ENCODE measurements around the gene PRCD.

PRCD gene

GRCh38 chr17:76542566-76542971, 2.7 kb downstream of the PRCD start:
- DNase-seq, result no peak

- no peak for DNase-seq
Measured at GRCh38 chr17:76542984-76543383, 3.1 kb downstream of the PRCD start.

GRCh38 chr17:76543482-76543825, 3.6 kb downstream of the PRCD start:
- DNase-seq, result no peak

GRCh38 chr17:76543826-76544545, 4.1 kb downstream of the PRCD start:
- no peak for DNase-seq

- no peak for DNase-seq
Measured at GRCh38 chr17:76544546-76545365, 4.9 kb downstream of the PRCD start.

GRCh38 chr17:76545918-76546555, 6.2 kb downstream of the PRCD start:
- DNase-seq, result no peak

GRCh38 chr17:76546556-76547182, 6.8 kb downstream of the PRCD start:
- no peak for DNase-seq

- DNase-seq, result no peak
Measured at GRCh38 chr17:76547183-76547641, 7.4 kb downstream of the PRCD start.

GRCh38 chr17:76547642-76548202, 7.9 kb downstream of the PRCD start:
- DNase-seq, result no peak

GRCh38 chr17:76548378-76549214, 8.8 kb downstream of the PRCD start:
- no peak for DNase-seq

- DNase-seq, result no peak
Measured at GRCh38 chr17:76549215-76549518, 9.3 kb downstream of the PRCD start.

GRCh38 chr17:76549539-76549938, 9.7 kb downstream of the PRCD start:
- DNase-seq, result no peak

GRCh38 chr17:76550712-76551615, 11.1 kb downstream of the PRCD start:
- DNase-seq, result no peak

- no peak for DNase-seq
Measured at GRCh38 chr17:76551685-76552084, 11.8 kb downstream of the PRCD start.

GRCh38 chr17:76553178-76553908, 13.5 kb downstream of the PRCD start:
- DNase-seq, result no peak

GRCh38 chr17:76554131-76554530, 14.3 kb downstream of the PRCD start:
- no peak for DNase-seq

- DNase-seq, result no peak
Measured at GRCh38 chr17:76556765-76557367, 17.0 kb downstream of the PRCD start.

- DNase-seq, result no peak
Measured at GRCh38 chr17:76557368-76558197, 17.7 kb downstream of the PRCD start.
